Dermis microvascular lymphatic vessel endothelial cell (primary cell): ENCODE results near the gene MEGF11. TPM values are rescaled to one million over a fixed set of nuclear protein-coding genes. Genes with fewer than 3 reads are reported as not detected.
A peak's percentile ranks its signal among the peaks of the same experiment; 100 is the strongest.

Experiments used
- DNase-seq, 2 donors: peaks; one replicate each; pipeline versions ENCODE4 v3.0.0 to v3.0.0-alpha.2; 2010; ENCODE audit warnings: low read depth in 2 of 2
- total RNA-seq: library from RNA; depleted of rRNA; stranded (reverse); fragments of >200 nt; gene quantifications from 2 replicates; pipeline ENCODE4 v1.2.1, GENCODE V29; 2014

Gene MEGF11
- total RNA-seq, 1 donor from 2014 or later: not detected

- DNase-seq: no peak
Measured at GRCh38 chr15:66219339-66219738, 34.2 kb downstream of the MEGF11 start.

GRCh38 chr15:66216806-66217205, 36.7 kb downstream of the MEGF11 start:
- DNase-seq: no peak

- no peak for DNase-seq
Measured at GRCh38 chr15:66215811-66216210, 37.7 kb downstream of the MEGF11 start.

GRCh38 chr15:66214246-66214645, 39.3 kb downstream of the MEGF11 start:
- peak in 1 of 2 donors; percentile 12 for DNase-seq

GRCh38 chr15:66212563-66212921, 41.0 kb downstream of the MEGF11 start:
- DNase-seq: peak; percentile 7 to 18

GRCh38 chr15:66211670-66212562, 41.6 kb downstream of the MEGF11 start:
- DNase-seq: no peak

GRCh38 chr15:66210684-66211083, 42.9 kb downstream of the MEGF11 start:
- no peak for DNase-seq

GRCh38 chr15:66198757-66199156, 54.8 kb downstream of the MEGF11 start:
- no peak for DNase-seq

- DNase-seq: no peak
Measured at GRCh38 chr15:66196602-66197001, 56.9 kb downstream of the MEGF11 start.

GRCh38 chr15:66195621-66196230, 57.8 kb downstream of the MEGF11 start:
- no peak for DNase-seq

GRCh38 chr15:66193066-66193465, 60.5 kb downstream of the MEGF11 start:
- DNase-seq: no peak

GRCh38 chr15:66190746-66191145, 62.8 kb downstream of the MEGF11 start:
- DNase-seq: no peak

- no peak for DNase-seq
Measured at GRCh38 chr15:66189291-66189690, 64.3 kb downstream of the MEGF11 start.

- DNase-seq: no peak
Measured at GRCh38 chr15:66188464-66188863, 65.1 kb downstream of the MEGF11 start.

GRCh38 chr15:66187271-66187670, 66.3 kb downstream of the MEGF11 start:
- no peak for DNase-seq

- DNase-seq: no peak
Measured at GRCh38 chr15:66186049-66186825, 67.3 kb downstream of the MEGF11 start.

- DNase-seq: no peak
Measured at GRCh38 chr15:66184936-66185790, 68.4 kb downstream of the MEGF11 start.

- no peak for DNase-seq
Measured at GRCh38 chr15:66184492-66184891, 69.1 kb downstream of the MEGF11 start.

- no peak for DNase-seq
Measured at GRCh38 chr15:66180531-66181097, 72.9 kb downstream of the MEGF11 start.

GRCh38 chr15:66178531-66178910, 75.0 kb downstream of the MEGF11 start:
- DNase-seq: no peak
